ENCODE results near the gene TNS3.
A peak's percentile ranks its signal among the peaks of the same experiment; 100 is the strongest.

The TNS3 gene

DNA sequence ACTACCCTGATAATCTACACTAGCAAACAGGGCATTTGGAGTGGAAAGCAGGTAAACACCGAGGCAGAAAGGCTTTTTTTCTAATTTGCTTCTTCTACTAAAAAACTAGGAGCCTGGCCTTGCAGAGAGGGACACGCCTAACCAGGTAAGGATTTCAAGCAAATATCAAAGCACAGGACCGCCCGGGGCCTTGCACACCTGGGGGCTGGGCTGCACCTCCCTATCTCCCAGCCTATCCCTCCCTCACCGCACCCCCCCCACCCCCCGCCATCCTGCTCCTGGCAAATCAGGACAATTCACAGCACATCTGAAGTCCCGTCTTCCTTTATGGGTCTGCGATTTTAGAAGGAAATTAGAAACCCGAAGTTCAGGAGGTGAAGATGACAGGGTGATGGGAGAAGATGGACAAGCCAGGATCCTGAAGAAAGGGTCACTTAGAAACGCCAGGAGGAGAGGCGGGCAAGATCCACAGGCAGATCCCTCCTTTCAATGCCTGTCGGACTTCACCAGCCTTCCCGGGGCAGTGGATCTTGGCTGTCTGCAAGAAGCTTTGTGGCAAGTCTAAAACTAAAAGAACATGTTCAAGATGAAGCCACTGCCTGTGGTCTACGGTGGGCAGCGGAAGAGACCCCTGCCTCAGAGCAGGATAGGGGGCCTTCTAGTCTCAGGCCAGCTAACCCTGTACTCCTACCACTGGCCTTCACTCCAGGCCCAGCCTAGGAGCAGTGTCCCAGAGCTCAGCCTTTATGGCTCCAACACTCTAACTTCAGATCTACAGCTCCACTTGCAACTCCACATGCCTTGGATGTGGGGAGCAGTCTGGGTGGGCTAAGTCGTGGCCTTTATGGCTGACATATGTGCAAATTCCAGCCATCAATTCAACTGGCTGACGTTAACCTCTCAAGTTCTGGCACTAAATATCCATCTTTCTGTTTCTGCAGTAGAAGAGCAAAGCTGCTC lies 43.9 kb downstream of the TNS3 start:
- DNase-seq (ENCODE audit: low read depth): no peak
- TF ChIP-seq, protein P1, sequence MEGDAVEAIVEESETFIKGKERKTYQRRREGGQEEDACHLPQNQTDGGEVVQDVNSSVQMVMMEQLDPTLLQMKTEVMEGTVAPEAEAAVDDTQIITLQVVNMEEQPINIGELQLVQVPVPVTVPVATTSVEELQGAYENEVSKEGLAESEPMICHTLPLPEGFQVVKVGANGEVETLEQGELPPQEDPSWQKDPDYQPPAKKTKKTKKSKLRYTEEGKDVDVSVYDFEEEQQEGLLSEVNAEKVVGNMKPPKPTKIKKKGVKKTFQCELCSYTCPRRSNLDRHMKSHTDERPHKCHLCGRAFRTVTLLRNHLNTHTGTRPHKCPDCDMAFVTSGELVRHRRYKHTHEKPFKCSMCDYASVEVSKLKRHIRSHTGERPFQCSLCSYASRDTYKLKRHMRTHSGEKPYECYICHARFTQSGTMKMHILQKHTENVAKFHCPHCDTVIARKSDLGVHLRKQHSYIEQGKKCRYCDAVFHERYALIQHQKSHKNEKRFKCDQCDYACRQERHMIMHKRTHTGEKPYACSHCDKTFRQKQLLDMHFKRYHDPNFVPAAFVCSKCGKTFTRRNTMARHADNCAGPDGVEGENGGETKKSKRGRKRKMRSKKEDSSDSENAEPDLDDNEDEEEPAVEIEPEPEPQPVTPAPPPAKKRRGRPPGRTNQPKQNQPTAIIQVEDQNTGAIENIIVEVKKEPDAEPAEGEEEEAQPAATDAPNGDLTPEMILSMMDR (IDR thresholded peaks at IDR 0.05; ENCODE audit: low read depth, low read length, missing control alignments): no peak
- no peak overlapping the region for H3K4me3 ChIP-seq (ENCODE audit: low read depth, low read length)

DNA sequence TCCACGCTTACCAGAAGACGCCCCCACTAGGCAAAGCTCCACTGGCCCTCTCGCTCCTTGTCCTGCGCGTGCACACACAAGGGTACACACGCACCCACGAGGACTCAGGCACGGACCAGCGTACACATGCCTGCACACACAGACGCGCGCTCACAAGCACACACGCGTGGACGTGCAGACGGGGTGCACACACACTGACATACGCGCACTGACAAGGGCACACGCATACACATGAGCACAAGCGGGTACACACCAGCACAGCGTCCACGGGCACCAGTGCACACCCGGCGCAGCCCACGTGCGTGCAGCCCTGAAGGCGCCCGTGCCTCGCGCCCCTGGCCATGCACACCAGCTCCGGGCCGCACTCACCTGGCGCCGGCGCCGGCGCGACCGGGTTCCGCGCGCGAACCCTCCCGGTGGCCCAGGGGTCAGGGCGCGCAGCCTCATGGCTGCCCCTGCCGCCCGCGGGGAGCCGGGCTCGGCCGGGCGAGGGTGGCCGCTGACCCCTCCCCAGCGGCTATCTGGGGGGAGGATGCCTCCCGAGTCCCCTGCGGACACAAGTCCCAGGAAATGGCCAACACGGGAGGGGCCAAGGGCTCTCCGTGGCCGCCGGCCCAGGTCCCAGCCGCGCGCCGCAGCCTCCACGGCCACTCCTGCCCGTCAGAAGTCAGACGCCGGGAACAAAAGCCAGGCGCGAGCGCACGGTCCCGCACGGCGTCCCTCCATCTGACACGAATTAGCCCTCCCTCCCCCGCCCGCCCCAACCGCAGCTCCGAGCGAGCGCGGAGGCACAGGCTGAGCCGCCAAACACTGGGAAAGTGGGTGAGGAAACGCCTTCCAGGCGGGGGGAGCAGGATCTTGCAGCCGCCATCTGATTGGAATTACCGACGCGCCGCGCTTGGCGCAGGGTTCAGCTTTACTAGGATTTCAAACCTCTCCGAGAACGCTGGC lies 45.0 kb downstream of the TNS3 start:
- DNase-seq (ENCODE audit: low read depth): no peak
- H3K4me3 ChIP-seq (ENCODE audit: low read depth, low read length): no peak overlapping the region
- TF ChIP-seq, protein P1 (IDR thresholded peaks at IDR 0.05; ENCODE audit: low read depth, low read length, missing control alignments): no peak

DNA sequence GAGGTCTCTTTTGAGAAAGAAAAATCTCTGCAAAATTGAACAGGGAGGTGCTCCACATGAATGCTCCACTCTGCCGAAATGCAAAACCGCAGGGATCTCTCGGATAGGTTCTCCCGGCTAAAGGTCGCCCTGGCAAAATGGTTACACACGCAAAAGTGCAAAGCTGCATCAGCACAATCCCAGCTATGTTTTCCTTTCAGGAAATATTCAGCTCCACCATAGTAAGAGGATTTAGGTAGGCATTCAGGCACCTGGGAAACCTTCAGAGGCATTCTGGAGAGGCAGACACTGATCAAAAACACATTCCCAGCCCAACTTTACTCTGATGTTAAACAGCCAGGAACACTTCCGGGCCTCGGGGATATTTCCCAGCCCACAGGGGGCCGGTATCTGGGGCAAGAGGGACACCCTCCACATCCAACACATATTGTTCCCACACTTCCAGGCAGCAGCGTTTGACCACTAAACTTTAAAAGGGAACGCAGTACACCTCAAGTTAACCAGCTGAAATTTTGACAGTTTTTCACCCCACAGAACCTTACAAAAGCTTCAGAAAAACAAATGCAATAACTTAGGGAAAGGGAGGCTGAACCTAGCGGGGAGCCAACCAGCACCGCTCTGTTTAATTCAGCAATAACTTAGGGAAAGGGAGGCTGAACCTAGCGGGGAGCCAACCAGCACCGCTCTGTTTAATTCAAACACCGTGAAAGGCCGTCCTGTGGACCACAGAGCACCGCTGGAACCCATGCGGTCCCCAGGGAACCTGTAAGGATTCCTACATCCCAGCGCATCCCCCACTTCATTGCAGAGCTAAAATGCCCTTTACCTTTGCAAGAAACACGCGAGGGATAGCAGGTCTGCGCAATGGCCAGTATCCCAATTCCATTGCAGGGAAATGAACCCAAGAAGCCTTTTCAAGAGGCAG lies 45.9 kb downstream of the TNS3 start:
- no peak for DNase-seq (ENCODE audit: low read depth)
- no peak overlapping the region for H3K4me3 ChIP-seq (ENCODE audit: low read depth, low read length)
- TF ChIP-seq, protein P1 (IDR thresholded peaks at IDR 0.05; ENCODE audit: low read depth, low read length, missing control alignments): no peak

DNA sequence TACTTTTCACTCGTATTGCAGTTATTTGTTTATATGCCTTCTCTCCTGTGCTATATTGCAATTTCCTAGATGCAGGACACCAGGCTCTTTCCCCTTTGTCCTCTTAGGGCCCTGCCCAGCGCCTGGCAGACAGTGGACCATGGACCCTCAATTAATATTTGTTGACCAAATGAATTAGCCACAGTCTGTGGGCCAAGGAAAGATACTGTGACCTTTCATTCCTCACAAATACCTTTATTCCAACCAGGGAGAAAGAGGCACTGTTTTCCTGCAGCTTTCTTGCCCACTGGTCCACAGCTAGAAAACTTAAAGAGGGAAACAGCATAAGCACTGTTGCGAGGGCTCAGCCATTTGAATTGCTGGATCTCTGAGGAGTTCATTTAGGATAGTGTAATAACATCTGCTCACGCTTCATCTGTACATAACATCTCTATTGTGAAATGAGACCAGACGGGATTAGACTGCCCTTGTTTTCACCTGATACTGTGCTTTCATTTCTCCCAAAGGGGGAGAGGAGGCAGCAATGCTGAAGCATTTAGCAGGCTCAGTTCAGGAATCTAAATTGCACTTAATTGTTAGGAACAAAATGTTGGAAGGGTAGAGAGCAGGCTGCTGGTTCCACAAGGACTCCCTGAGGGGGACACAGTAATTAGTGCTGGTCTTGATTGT lies 46.7 kb downstream of the TNS3 start:
- H3K4me3 ChIP-seq (ENCODE audit: low read depth, low read length): no peak overlapping the region

DNA sequence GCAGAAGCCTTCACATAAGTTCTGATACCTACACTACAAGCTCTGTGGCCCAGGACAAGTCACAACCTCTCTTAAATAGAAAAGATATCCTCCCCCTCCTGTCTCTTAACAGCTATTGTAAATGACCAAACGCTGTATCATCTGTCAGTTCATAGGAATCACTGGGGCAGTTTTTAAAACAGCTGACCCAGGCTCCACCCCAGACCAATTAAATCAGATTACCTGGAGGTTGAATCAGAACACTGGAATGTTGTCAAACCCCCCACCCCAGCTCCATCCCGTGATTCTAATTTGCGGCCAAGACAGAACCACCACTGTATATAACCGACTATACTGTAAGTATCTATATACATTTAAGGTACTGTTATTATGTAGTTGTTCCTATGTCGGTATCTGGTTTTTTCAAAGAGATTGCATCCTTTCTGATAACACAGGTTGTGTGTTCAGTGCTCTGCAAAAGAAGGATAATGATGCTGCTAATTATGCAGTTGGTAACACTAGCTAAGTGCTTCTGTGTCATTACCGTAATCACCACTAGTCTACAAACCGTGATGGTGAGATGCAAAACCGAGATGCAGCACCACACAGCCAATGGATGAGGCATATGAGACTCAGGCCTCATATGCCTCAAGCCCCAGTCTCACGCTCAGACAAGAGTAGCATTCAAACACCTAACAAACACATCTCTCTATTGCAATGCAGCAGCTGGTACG lies 47.4 kb downstream of the TNS3 start:
- TF ChIP-seq, protein P1 (IDR thresholded peaks at IDR 0.05; ENCODE audit: low read depth, low read length, missing control alignments): peak; percentile 20
- no peak overlapping the region for H3K4me3 ChIP-seq (ENCODE audit: low read depth, low read length)
- DNase-seq (ENCODE audit: low read depth): no peak

More for the DNA sequence above, 46.7 kb downstream of the TNS3 start:
- DNase-seq (ENCODE audit: low read depth): no peak
- TF ChIP-seq, protein P1 (IDR thresholded peaks at IDR 0.05; ENCODE audit: low read depth, low read length, missing control alignments): no peak
